Hematopoietic multipotent progenitor cell (in vitro differentiated cells): ENCODE results near the gene CCDC8. TPM values are rescaled to one million over a fixed set of nuclear protein-coding genes. Genes with fewer than 3 reads are reported as not detected.
"Not testable (repeated sequence)": the region's sequence is repeated elsewhere in the genome, so short reads cannot be mapped to it uniquely, and the experiment has no call there.

Source experiments
- DNase-seq, 3 donors: peaks; one replicate each; pipeline ENCODE4 v3.0.0-alpha.2; 2011 to 2015; ENCODE audit warnings: low read depth in 2 of 3, low spot score in 2 of 3
- total RNA-seq: library from RNA; depleted of rRNA; stranded (reverse); fragments of >200 nt; gene quantifications from one replicate; pipeline ENCODE4 v1.2.3, GENCODE V29; 2012

Gene CCDC8
- total RNA-seq, 1 donor: 2.4 TPM

- DNase-seq: peak in 2 of 3 donors; percentile 37 to 56
Observed at GRCh38 chr19:46404753-46405468, 8.5 kb downstream of the CCDC8 start.

GRCh38 chr19:46404055-46404752, 9.2 kb downstream of the CCDC8 start:
- peak in 2 of 3 donors; percentile 37 to 49 for DNase-seq

GRCh38 chr19:46402725-46403124, 10.6 kb downstream of the CCDC8 start:
- DNase-seq: no peak

GRCh38 chr19:46397801-46398479, 15.4 kb downstream of the CCDC8 start:
- DNase-seq: not testable (repeated sequence)

GRCh38 chr19:46394402-46394797, 19.0 kb downstream of the CCDC8 start:
- no peak for DNase-seq

GRCh38 chr19:46393456-46394401, 19.6 kb downstream of the CCDC8 start:
- DNase-seq: no peak

GRCh38 chr19:46392837-46393236, 20.5 kb downstream of the CCDC8 start:
- DNase-seq: no peak

- DNase-seq: no peak
Observed at GRCh38 chr19:46392252-46392801, 21.0 kb downstream of the CCDC8 start.

GRCh38 chr19:46391296-46392251, 21.8 kb downstream of the CCDC8 start:
- no peak for DNase-seq

- DNase-seq: no peak
Observed at GRCh38 chr19:46390866-46391265, 22.5 kb downstream of the CCDC8 start.

- no peak for DNase-seq
Observed at GRCh38 chr19:46390121-46390858, 23.1 kb downstream of the CCDC8 start.

- DNase-seq: no peak
Observed at GRCh38 chr19:46388311-46389095, 24.9 kb downstream of the CCDC8 start.

GRCh38 chr19:46387713-46388130, 25.6 kb downstream of the CCDC8 start:
- DNase-seq: no peak

- no peak for DNase-seq
Observed at GRCh38 chr19:46386996-46387712, 26.2 kb downstream of the CCDC8 start.

GRCh38 chr19:46386151-46386550, 27.2 kb downstream of the CCDC8 start:
- no peak for DNase-seq

- DNase-seq: no peak
Observed at GRCh38 chr19:46385636-46386035, 27.7 kb downstream of the CCDC8 start.

- DNase-seq: no peak
Observed at GRCh38 chr19:46384396-46384795, 29.0 kb downstream of the CCDC8 start.
